HG02938 (cell line): ENCODE results near the gene SLC8A1.

Source experiments
- ATAC-seq: cut with Tn5 transposase; IDR thresholded peaks from one replicate; pipeline ENCODE4 v1.9.1; 2021; ENCODE audit warnings: mild to moderate bottlenecking, moderate library complexity; ENCODE audit not compliant: unreplicated experiment

The SLC8A1 gene

DNA sequence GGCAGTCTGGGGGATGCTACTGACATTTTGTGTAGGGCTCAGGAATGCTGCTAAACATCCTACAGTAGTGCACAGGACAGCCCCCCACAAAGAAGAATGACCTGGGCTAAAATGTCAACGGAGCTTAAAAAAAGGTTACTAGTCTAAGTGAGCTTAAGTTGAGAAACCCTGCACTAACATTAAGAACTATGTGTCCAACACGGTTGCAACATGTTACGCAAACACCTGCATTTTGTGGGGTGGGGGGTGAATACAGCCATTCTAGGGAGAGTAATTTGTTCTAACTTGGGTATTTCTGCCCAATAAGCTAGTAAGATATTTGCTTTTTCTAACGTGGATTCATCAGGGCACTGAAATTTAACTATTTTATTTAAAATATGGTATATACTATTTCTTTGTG is 57.9 kb downstream of the SLC8A1 start:
- ATAC-seq = no peak

DNA sequence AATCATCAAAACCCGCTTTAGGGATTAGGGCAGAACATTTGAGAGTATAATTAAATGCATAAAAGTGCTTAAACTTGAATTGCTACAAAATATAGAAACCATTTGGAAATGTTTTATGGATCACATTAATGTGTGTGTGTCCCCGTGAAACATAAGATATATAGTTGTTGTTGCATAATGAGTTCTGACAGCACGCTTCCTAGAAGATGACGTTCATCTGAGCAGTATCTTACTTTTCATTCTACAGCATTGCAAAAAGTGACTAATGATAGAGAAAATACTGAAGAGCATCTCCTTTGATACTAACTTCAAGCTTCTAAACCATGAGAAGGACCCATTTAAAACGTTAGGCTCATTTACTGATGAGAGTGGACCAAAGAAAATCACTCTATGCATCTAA is 63.7 kb downstream of the SLC8A1 start:
- no peak for ATAC-seq

DNA sequence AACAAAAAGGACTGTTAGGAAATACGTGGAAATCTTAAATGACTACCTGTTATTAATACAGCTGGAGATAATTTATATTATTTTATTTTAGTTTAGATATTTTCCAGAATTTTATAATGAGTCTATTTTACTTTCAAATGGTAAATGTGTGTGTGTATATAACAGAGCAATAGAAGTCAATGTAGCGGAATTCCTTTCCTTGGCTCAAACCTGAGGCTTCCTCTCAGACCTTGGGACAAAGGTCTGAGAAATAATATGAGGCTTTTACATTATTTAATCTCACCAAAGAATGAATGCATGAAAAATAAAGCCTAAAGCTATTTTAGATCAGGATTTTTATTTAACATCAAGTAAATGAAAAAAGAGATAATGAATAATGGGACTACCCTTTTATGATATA is 65.7 kb downstream of the SLC8A1 start:
- ATAC-seq = no peak

DNA sequence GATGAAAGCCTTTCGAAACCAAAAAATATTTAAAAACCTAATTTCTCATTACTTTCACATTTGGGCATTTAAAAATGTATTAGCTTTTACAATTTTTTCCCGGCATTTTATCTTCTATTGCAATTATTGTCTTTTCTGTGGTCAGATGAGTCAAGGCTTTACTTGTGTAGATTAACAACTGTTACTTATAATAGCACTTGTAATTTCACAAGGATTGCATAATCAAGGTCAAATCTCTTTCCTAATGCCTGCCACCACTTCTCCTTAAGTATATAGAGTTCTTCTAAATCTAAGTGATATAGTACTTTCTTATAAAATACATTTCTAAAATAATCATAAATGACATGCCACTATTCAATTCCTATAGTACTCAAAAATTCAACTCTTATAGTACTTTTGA is 67.2 kb downstream of the SLC8A1 start:
- no peak for ATAC-seq

DNA sequence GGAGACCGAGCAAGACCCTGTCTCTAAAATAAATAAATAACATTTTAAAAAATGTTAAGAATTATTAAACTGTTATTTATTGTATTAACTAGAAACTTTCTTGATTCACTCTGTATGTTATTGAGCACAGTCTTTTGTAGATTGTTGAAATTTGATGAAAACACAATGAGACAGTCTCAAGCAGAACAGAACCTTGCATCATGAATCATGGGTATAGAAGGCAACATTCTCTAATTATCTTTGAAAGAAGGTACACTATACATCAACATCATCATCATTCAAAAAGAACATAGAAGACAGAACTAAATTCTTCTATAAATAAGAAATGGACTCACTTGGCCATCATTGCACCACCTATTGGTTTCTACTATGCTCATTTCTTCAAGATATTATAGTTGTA is 67.7 kb downstream of the SLC8A1 start:
- no peak for ATAC-seq

DNA sequence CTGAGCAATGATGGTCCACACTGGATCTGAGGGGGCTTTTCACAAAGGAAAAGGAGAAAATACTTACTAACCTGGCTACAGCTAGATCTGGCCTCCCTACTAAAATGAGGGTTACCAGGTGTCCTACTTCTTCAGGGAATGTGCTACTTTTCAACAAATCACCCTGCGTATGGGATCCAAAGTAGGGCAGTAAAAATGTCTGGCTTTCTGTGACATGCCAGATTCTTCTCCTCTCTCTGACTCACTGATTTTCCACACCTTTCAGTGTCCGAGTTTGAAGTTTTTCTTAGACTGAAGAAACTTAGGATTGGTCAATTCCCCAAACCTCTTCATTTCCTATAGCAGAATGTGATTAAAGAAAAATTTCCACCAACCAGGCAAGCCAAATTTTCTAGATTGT is 71.2 kb downstream of the SLC8A1 start:
- no peak for ATAC-seq

GRCh38 chr2:40380041-40380440 is 71.8 kb downstream of the SLC8A1 start:
- no peak for ATAC-seq

DNA sequence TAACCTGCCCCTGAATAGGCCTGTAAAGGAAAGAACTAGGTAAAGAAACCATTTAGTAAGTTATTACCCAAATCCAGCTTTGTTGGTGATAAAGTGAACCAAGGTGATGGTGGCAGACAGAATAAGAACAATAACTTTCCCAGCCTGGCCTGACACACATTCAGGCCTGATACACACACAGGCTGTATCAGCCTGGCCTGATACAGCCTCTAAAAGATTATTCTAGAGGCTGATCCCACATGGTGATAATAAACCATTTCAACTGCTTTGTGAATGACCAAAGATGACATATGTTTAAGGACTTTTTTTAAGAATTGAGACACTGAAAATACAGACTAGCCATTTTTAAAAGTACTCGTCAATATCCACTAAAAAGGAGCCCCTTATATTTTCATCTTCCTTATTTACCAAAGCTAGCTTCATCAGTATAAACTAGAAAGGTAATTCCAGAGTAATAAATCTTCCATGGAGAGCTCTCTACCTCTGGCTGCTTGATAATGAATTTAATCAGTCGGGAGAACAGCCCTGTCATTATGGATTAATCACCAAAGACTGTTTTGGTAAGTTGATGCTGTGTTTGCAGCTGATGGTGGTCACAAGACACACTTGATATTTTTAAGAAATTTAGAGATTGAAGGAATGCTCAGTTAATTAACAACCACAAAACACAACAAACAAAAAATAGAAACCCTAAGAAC is 77.2 kb downstream of the SLC8A1 start:
- ATAC-seq = no peak

- no peak for ATAC-seq
These were observed 78.8 kb downstream of the SLC8A1 start for GRCh38 chr2:40373111-40373510.

GRCh38 chr2:40372283-40372985 is 79.5 kb downstream of the SLC8A1 start:
- ATAC-seq = no peak

- no peak for ATAC-seq
These were observed 80.2 kb downstream of the SLC8A1 start for GRCh38 chr2:40371525-40372282.

DNA sequence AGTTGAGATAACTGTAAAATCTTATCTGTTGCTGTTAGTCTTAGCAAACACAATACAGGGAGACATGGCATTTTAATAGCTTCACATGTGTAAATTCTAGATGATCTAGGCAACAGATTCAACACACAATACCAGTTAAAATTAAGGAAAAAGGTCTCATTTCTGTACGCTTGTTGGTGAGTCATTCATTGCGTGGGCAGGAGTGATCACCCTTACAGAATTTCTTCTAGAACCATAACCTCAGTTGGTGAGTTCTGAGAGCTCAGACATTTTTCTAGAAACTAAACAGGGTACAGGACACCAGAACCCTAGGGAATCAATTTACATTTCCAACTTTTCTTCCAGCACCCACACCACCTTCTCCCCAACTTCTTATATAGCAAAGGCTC is 81.9 kb downstream of the SLC8A1 start:
- ATAC-seq = no peak

- ATAC-seq = no peak
These were observed 82.5 kb downstream of the SLC8A1 start for GRCh38 chr2:40369267-40370006.

- ATAC-seq = no peak
These were observed 84.2 kb downstream of the SLC8A1 start for GRCh38 chr2:40367652-40368051.

- no peak for ATAC-seq
These were observed 84.9 kb downstream of the SLC8A1 start for GRCh38 chr2:40367032-40367431.

DNA sequence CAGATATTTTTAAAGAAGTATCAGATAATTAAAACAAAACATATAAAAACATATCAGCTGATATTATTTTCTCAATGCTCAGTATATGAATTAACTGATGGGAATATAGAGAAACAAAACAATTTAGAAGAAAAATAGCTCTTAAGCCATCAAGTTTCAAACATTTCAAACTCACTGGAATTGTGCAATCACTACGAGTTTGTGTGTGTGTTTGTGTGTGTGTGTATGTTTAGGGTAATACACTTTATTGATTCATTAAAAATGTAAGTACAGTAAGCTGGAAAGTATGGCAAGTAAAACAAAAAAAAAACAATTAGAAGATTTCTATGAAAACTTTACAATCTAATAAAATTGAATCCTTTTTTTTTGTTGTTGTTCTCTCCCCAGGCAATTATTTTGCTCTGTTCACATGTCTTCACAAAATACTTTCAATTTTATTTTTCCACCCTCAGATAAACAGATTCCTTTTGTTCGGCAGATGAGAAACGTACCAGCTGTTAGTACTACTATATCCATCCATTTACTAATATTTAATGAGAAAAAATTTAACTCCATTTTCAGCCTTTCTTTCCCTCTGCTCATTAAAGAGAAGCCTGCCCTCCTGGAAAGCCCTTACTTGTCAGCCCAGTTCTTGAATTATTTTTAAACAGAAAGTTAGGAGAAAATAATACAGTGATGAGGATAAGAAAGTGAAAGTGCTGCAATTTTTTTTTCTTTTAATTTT is 87.6 kb downstream of the SLC8A1 start:
- no peak for ATAC-seq

GRCh38 chr2:40363631-40364030 is 88.3 kb downstream of the SLC8A1 start:
- no peak for ATAC-seq

DNA sequence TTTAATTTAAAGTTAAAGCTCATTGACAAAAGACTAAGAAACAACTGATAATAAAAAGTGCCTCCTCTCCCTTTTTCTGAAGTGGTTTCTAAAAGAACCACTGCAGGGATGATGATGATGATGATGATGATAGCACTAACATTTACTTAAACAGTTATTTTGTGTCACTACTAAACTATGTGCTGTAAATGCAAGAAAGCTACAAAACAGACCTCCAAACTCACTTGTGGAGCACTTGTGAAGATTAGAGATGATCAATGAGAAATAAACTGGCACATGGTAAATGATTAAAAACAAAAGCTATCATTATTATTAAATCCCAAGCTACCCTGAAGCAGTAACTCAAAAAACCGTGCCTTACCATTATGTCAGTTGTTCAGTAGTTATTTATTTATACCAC is 88.7 kb downstream of the SLC8A1 start:
- no peak for ATAC-seq

DNA sequence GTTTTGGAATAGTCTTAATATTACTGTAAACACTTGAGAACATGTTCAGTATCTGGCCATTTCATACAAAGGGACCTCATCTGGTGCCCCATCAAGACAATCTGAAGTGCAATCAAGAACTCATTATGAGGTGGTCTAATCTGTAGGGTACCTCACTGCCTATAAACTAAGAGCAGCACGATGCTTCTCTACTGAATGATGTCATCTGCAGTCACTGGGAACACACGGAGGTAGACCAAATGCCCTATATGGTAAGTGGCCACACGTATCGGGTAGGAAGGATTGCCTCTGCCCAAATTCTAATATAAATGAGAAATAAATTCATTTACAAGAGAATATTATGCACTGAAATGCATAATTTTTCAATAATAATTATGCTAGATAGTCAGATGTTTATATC is 90.4 kb downstream of the SLC8A1 start:
- no peak for ATAC-seq

DNA sequence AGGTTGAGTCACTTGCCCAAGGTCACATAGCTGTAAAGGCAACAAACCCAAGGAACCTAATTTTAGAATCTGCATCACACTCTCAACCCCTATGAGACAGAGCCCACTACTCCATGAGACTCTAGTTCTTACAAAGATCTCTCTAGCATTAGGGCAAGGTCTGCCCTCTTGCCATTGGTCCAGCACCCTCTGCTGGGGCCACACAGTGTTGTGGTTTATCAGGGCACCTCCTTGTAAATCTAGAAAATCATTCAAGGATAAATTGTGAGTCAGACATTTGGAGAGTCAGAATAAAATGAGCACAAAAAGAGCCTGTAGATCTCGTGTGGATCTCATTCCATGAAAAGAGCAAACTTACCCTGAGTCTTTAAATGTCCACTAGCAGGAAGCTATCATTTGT is 91.2 kb downstream of the SLC8A1 start:
- no peak for ATAC-seq

GRCh38 chr2:40359811-40360210 is 92.1 kb downstream of the SLC8A1 start:
- ATAC-seq = no peak
